Mammary epithelial cell (primary cell): ENCODE data around the gene ATP6V0B.

Source experiments
- EZH2 ChIP-seq: IDR thresholded peaks from 2 replicates; pipeline ENCODE4 v1.6.1; 2012; ENCODE audit warnings: low read length, inconsistent platforms, borderline replicate concordance
- TF ChIP-seq, protein P1 (sequence below), 2 donors: IDR thresholded peaks in 1 of 2; conservative IDR thresholded peaks in 1 of 2; 2 replicates each; pipeline ENCODE4 v1.5.1; 2011 to 2012; ENCODE audit warnings: inconsistent platforms in 2 of 2, low read length in 2 of 2, mild to moderate bottlenecking in 2 of 2, control low read depth in 1 of 2, low read depth in 1 of 2; ENCODE audit not compliant: insufficient read depth in 1 of 2; ENCODE audit errors: extremely low read depth in 1 of 2

DNA sequence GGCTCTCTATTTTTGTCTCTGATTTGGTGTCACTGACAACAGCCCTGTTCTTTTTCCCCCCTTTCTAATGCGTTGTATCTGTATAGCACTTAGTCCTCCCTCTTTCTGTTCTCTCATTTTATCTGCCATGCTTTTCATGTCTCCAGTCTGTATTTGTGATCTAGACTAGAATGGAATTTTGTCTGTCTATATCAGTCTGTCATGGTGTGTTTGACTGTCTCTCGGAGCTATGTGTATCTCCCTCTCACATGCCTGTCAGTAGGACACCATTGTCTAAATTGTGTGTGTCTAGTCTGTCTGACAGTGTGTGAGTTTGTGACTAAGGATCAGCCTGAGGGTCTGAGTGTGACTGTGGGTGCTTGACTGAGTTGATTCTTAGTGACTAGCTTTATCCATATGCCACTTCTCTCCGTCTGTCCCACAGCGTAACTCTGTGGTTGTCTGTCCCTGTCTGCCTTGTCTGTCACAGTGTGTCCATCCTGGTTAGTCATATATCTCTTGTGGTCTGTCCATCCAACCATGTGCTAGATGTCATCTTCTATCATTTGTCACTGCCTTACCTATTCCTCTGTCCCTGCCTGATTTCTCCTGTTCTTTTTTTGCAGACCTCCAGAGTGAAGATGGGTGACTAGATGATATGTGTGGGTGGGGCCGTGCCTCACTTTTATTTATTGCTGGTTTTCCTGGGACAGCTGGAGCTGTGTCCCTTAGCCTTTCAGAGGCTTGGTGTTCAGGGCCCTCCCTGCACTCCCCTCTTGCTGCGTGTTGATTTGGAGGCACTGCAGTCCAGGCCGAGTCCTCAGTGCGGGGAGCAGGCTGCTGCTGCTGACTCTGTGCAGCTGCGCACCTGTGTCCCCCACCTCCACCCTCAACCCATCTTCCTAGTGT lies 2.9 kb downstream of the ATP6V0B start:
- TF ChIP-seq, protein P1, sequence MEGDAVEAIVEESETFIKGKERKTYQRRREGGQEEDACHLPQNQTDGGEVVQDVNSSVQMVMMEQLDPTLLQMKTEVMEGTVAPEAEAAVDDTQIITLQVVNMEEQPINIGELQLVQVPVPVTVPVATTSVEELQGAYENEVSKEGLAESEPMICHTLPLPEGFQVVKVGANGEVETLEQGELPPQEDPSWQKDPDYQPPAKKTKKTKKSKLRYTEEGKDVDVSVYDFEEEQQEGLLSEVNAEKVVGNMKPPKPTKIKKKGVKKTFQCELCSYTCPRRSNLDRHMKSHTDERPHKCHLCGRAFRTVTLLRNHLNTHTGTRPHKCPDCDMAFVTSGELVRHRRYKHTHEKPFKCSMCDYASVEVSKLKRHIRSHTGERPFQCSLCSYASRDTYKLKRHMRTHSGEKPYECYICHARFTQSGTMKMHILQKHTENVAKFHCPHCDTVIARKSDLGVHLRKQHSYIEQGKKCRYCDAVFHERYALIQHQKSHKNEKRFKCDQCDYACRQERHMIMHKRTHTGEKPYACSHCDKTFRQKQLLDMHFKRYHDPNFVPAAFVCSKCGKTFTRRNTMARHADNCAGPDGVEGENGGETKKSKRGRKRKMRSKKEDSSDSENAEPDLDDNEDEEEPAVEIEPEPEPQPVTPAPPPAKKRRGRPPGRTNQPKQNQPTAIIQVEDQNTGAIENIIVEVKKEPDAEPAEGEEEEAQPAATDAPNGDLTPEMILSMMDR (conservative IDR thresholded peaks at IDR 0.05 in 1 of 2, IDR thresholded peaks at IDR 0.05 in 1 of 2; ENCODE audit: extremely low read depth in 1 of 2, insufficient read depth in 1 of 2, low read depth in 1 of 2, low read length in 2 of 2) = no peak
- no peak for TF ChIP-seq EZH2
